ENCODE measurements around the gene C3orf85.

Gene C3orf85

DNA sequence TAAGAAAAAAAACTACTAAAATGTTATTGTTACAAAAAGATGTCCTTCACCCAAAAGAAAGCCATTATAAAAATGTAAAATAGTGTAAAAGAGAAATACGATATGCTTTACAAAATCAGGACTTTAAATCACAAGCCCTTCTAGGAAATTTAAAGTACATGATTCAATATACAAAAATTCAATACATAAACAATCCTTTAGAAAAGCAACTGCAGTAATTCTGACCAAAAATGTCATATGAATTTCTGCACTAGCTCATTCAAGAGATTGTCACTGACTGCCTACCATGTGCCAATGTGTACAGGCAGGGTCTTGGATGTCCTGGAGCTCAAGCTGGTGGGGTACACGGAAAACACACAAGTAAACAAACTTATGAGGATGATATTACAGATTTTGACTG lies 21.1 kb upstream of the C3orf85 start:
- Histone ChIP-seq H3K9me2 (replicated peaks; ENCODE audit: insufficient read depth, low read length) (no peaks in the 10 kb centered on the region), H3K9me3 (ENCODE audit: insufficient read depth, low read length) (no peaks in the 10 kb centered on the region), H3K4me3 (ENCODE audit: insufficient read depth, low read length, poor library complexity, severe bottlenecking) (no peak overlapping the region), H3K4me2 (ENCODE audit: low read depth, low read length, poor library complexity, severe bottlenecking) (no peak overlapping the region), H2AFZ (ENCODE audit: low read depth, low read length, severe bottlenecking) (no peak overlapping the region), H4K20me1 (ENCODE audit: low read depth, low read length) (no peaks in the 10 kb centered on the region), H3K27ac (ENCODE audit: low read depth, low read length) (no peak overlapping the region), H3K9ac (ENCODE audit: low read length) (no peak overlapping the region), H3K36me3 (ENCODE audit: low read length) (no peaks in the 10 kb centered on the region), H3K79me2 (ENCODE audit: insufficient read depth, low read length) (no peaks in the 10 kb centered on the region), H3K27me3 (ENCODE audit: low read length) (no peaks in the 10 kb centered on the region), H3F3A (ENCODE audit: insufficient read depth) (no peaks in the 10 kb centered on the region)
- TF ChIP-seq, protein P1, sequence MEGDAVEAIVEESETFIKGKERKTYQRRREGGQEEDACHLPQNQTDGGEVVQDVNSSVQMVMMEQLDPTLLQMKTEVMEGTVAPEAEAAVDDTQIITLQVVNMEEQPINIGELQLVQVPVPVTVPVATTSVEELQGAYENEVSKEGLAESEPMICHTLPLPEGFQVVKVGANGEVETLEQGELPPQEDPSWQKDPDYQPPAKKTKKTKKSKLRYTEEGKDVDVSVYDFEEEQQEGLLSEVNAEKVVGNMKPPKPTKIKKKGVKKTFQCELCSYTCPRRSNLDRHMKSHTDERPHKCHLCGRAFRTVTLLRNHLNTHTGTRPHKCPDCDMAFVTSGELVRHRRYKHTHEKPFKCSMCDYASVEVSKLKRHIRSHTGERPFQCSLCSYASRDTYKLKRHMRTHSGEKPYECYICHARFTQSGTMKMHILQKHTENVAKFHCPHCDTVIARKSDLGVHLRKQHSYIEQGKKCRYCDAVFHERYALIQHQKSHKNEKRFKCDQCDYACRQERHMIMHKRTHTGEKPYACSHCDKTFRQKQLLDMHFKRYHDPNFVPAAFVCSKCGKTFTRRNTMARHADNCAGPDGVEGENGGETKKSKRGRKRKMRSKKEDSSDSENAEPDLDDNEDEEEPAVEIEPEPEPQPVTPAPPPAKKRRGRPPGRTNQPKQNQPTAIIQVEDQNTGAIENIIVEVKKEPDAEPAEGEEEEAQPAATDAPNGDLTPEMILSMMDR (IDR thresholded peaks at IDR 0.05; ENCODE audit: insufficient read depth, low read length, poor library complexity, severe bottlenecking), result no peak
- TF ChIP-seq EZH2phosphoT487 (conservative IDR thresholded peaks at IDR 0.05; ENCODE audit: low read length), result no peak

DNA sequence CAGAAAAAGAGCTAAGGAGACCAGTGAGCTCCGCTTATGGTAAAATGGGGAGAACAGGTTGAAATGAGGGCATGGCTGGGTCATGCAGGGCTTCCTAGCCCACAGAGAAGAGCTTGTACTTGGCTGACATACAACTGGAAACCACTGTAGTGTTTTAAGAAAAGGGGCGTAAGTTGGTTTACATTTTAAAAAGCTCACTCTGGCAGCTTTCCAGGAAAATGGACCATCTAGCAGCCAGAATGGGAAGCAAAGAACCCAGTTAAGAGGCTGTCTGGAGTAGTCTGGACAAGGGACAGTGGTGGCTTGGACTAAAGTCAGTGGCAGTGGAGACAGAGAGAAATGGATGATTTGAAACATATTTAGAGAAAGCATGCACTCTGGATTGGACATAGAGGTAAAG lies 20.5 kb upstream of the C3orf85 start:
- no peaks in the 10 kb centered on the region for H3K9me2 ChIP-seq (replicated peaks; ENCODE audit: insufficient read depth, low read length)
- H2AFZ ChIP-seq (ENCODE audit: low read depth, low read length, severe bottlenecking), result no peak overlapping the region
- no peaks in the 10 kb centered on the region for H4K20me1 ChIP-seq (ENCODE audit: low read depth, low read length)
- H3K27me3 ChIP-seq (ENCODE audit: low read length), result no peaks in the 10 kb centered on the region
- no peaks in the 10 kb centered on the region for H3K36me3 ChIP-seq (ENCODE audit: low read length)
- TF ChIP-seq, protein P1 (IDR thresholded peaks at IDR 0.05; ENCODE audit: insufficient read depth, low read length, poor library complexity, severe bottlenecking), result no peak
- no peak for TF ChIP-seq EZH2phosphoT487 (conservative IDR thresholded peaks at IDR 0.05; ENCODE audit: low read length)
- H3K27ac ChIP-seq (ENCODE audit: low read depth, low read length), result no peak overlapping the region
- H3K79me2 ChIP-seq (ENCODE audit: insufficient read depth, low read length), result no peaks in the 10 kb centered on the region
- no peaks in the 10 kb centered on the region for H3K9me3 ChIP-seq (ENCODE audit: insufficient read depth, low read length)
- no peaks in the 10 kb centered on the region for H3F3A ChIP-seq (ENCODE audit: insufficient read depth)
- H3K4me2 ChIP-seq (ENCODE audit: low read depth, low read length, poor library complexity, severe bottlenecking), result no peak overlapping the region
- no peak overlapping the region for H3K4me3 ChIP-seq (ENCODE audit: insufficient read depth, low read length, poor library complexity, severe bottlenecking)
- H3K9ac ChIP-seq (ENCODE audit: low read length), result no peak overlapping the region

DNA sequence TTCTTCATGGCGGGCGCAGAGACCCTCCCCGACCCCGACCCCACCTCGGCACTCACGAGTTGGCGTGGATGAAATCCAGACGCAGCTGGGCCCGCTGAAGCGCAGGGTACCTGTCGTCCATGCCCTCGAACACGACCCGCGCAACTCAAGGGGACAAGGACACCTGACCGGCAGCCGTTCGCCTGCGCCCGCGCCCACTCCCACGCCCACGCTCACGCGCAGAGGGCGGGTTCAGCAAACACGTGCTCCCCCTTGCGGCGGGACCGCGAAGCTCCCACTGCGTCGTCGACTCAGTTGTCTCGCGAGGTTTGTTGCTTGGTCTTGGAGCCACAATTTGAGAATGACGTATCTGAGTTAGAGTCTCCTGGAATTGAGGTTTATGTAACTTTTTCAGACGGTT lies 18.6 kb upstream of the C3orf85 start, which contains the start of gene MORC1:
MORC1 (minus strand) TSS at position 196 of the 400 bp plus-strand sequence; CDS start at position 121, 75 bp downstream.
- H3K9me3 ChIP-seq (ENCODE audit: insufficient read depth, low read length), result no peaks in the 10 kb centered on the region
- H4K20me1 ChIP-seq (ENCODE audit: low read depth, low read length), result no peaks in the 10 kb centered on the region
- no peaks in the 10 kb centered on the region for H3F3A ChIP-seq (ENCODE audit: insufficient read depth)
- H3K4me2 ChIP-seq (ENCODE audit: low read depth, low read length, poor library complexity, severe bottlenecking), result no peak within 1 kb of the TSS
- no peaks in the 10 kb centered on the region for H3K9me2 ChIP-seq (replicated peaks; ENCODE audit: insufficient read depth, low read length)
- H3K79me2 ChIP-seq (ENCODE audit: insufficient read depth, low read length), result no peaks in the 10 kb centered on the region
- H3K9ac ChIP-seq (ENCODE audit: low read length), result no peak within 1 kb of the TSS
- no peak within 1 kb of the TSS for H3K27ac ChIP-seq (ENCODE audit: low read depth, low read length)
- no peak within 1 kb of the TSS for H3K4me3 ChIP-seq (ENCODE audit: insufficient read depth, low read length, poor library complexity, severe bottlenecking)
- no peaks in the 10 kb centered on the region for H3K27me3 ChIP-seq (ENCODE audit: low read length)
- no peak for TF ChIP-seq EZH2phosphoT487 (conservative IDR thresholded peaks at IDR 0.05; ENCODE audit: low read length)
- TF ChIP-seq, protein P1 (IDR thresholded peaks at IDR 0.05; ENCODE audit: insufficient read depth, low read length, poor library complexity, severe bottlenecking), result no peak
- H2AFZ ChIP-seq (ENCODE audit: low read depth, low read length, severe bottlenecking), result no peak within 1 kb of the TSS
- H3K36me3 ChIP-seq (ENCODE audit: low read length), result no peaks in the 10 kb centered on the region

Data from SU-DHL-6 (cell line).